ENCODE data around the gene BPGM.

Gene BPGM

GRCh38 chr7:134720091-134720935, 73.7 kb downstream of the BPGM start:
- no peak for DNase-seq (ENCODE audit: low read depth in 2 of 2)

GRCh38 chr7:134721171-134721570, 74.5 kb downstream of the BPGM start:
- DNase-seq (ENCODE audit: low read depth in 2 of 2), result no peak

GRCh38 chr7:134722786-134723322, 76.2 kb downstream of the BPGM start:
- DNase-seq (ENCODE audit: low read depth in 2 of 2), result no peak

- DNase-seq (ENCODE audit: low read depth in 2 of 2), result no peak
These were observed 77.2 kb downstream of the BPGM start for GRCh38 chr7:134723892-134724291.

GRCh38 chr7:134724606-134725005, 78.0 kb downstream of the BPGM start:
- no peak for DNase-seq (ENCODE audit: low read depth in 2 of 2)

GRCh38 chr7:134726581-134726980, 79.9 kb downstream of the BPGM start:
- no peak for DNase-seq (ENCODE audit: low read depth in 2 of 2)

- no peak for DNase-seq (ENCODE audit: low read depth in 2 of 2)
These were observed 81.1 kb downstream of the BPGM start for GRCh38 chr7:134727711-134728110.
